ENCODE measurements around the gene TFAP2E.

DNA sequence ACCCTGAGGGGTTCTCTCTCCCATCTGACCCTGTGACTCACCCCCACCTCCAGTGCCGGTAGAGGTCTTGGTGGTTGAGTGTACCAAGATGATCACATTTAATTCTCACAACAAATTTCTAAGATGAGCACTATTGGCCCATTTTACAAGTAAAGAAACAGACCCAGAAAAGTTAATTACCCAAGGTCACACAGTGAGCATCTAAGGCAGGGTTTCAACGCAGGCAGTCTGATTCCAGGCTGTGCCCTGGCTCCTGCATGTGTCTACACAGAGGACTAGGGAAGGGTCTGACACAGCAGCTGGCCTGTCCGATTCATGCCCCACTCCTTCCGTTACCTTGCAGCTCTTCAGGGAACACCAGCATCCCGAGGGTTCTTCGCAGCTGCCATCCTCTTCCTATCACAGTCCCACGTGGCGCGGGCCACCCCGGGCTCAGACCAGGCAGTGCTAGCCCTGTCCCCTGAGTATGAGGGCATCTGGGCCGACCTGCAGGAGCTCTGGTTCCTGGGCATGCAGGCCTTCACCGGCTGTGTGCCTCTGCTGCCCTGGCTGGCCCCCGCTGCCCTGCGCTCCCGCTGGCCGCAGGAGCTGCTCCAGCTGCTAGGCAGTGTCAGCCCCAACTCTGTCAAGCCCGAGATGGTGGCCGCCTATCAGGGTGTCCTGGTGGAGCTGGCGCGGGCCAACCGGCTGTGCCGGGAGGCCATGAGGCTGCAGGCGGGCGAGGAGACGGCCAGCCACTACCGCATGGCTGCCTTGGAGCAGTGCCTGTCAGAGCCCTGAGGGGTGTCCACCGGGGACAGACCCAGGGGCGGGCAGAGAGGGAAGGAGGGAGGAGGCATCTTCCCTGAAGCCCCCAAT is 8.0 kb upstream of the TFAP2E start:
- TF ChIP-seq, protein P1, sequence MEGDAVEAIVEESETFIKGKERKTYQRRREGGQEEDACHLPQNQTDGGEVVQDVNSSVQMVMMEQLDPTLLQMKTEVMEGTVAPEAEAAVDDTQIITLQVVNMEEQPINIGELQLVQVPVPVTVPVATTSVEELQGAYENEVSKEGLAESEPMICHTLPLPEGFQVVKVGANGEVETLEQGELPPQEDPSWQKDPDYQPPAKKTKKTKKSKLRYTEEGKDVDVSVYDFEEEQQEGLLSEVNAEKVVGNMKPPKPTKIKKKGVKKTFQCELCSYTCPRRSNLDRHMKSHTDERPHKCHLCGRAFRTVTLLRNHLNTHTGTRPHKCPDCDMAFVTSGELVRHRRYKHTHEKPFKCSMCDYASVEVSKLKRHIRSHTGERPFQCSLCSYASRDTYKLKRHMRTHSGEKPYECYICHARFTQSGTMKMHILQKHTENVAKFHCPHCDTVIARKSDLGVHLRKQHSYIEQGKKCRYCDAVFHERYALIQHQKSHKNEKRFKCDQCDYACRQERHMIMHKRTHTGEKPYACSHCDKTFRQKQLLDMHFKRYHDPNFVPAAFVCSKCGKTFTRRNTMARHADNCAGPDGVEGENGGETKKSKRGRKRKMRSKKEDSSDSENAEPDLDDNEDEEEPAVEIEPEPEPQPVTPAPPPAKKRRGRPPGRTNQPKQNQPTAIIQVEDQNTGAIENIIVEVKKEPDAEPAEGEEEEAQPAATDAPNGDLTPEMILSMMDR (IDR thresholded peaks at IDR 0.05; ENCODE audit: low read depth, low read length), result no peak
- TF ChIP-seq EZH2phosphoT487 (IDR thresholded peaks at IDR 0.05; ENCODE audit: low read depth), result no peak
